ENCODE results near the gene CCDC9. TPM values are rescaled to one million over a fixed set of nuclear protein-coding genes. Genes with fewer than 3 reads are reported as not detected.

The CCDC9 gene
- total and polyA plus RNA-seq, 2 of the 13 experiments (the other 11 are each of a cell fraction or from before 2014, with no cell fraction given): 2.9 to 6.3 TPM

DNA sequence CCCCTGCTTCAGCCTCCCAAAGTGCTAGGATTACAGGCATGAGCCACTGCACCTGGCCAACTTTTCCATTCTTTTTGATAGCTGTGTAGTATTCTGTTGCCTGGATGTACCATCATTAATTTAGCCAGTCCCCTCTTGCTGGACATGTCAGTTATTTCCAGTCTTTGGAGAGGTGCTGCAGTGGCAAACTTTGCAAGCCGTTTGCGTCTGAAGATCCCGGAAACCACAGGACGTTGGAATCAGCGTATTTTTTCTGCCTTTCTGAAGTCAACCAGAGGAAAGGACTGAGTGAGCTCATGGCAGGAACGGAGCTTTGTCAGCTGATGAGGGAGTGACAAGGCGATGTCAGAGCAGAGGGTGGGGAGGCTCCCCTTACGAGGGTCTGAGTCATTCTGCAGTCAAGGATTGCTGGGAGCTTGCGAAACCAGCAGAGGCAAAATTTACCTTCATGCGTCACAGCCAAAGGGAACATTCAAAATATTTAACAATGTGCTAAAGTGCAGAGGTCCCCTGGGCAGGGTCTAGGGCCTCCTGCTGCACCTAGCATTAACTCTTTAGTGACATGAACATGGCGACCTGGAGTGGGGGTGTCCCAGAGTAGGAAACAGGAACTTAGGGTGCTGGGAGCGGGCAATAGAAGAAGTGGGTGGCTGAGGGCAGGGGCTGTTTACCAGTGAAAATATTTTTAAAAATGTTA is 58.9 kb downstream of the CCDC9 start (continued):
- TF ChIP-seq SIX4 (CRISPR knock-in tag; IDR thresholded peaks at IDR 0.05): peak; percentile 61; the same call in 1 of the 2 replicates
- TF ChIP-seq SMAD3 (CRISPR knock-in tag; IDR thresholded peaks at IDR 0.05): peak; percentile 85; the same call in 1 of the 2 replicates
- TF ChIP-seq SETDB1 (CRISPR knock-in tag; IDR thresholded peaks at IDR 0.05; ENCODE audit: borderline replicate concordance): no peak
- no peak for TF ChIP-seq NRL (CRISPR knock-in tag; IDR thresholded peaks at IDR 0.05; ENCODE audit: borderline replicate concordance)
- TF ChIP-seq, protein P1, sequence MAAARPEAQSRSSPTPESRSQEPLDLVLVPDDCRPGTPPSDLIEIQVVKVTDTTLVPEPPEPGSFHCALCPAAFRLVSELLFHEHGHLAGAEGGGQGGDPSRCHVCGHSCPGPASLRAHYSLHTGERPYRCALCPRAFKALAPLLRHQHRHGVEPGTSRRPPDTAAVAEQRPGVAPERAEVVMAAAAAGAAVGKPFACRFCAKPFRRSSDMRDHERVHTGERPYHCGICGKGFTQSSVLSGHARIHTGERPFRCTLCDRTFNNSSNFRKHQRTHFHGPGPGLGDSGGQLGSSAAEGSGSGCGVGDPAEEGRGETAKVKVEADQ (CRISPR knock-in tag; IDR thresholded peaks at IDR 0.05; ENCODE audit: borderline replicate concordance): no peak
- TF ChIP-seq ZNF546 (CRISPR knock-in tag; conservative IDR thresholded peaks at IDR 0.05): no peak
- TF ChIP-seq MAFK (conservative IDR thresholded peaks at IDR 0.05 in 1 of 2, IDR thresholded peaks at IDR 0.05 in 1 of 2; ENCODE audit: low read length in 2 of 2): peak in 1 of 2 experiments; percentile 44; a peak in 3 of 4 replicates
- TF ChIP-seq, protein P2, sequence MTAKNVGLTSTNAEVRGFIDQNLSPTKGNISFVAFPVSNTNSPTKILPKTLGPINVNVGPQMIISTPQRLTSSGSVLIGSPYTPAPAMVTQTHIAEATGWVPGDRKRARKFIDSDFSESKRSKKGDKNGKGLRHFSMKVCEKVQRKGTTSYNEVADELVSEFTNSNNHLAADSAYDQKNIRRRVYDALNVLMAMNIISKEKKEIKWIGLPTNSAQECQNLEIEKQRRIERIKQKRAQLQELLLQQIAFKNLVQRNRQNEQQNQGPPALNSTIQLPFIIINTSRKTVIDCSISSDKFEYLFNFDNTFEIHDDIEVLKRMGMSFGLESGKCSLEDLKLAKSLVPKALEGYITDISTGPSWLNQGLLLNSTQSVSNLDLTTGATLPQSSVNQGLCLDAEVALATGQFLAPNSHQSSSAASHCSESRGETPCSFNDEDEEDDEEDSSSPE (CRISPR knock-in tag; IDR thresholded peaks at IDR 0.05): no peak
- peak; percentile 28; the same call in 1 of the 2 replicates for TF ChIP-seq ZBTB20 (CRISPR knock-in tag; IDR thresholded peaks at IDR 0.05; ENCODE audit: borderline replicate concordance, low read depth)
- peak; percentile 61; the same call in 1 of the 2 replicates for TF ChIP-seq FOXK1 (CRISPR knock-in tag; IDR thresholded peaks at IDR 0.05; ENCODE audit: borderline replicate concordance, low read depth)
- TF ChIP-seq NBN (conservative IDR thresholded peaks at IDR 0.05): no peak
- TF ChIP-seq, protein P3, sequence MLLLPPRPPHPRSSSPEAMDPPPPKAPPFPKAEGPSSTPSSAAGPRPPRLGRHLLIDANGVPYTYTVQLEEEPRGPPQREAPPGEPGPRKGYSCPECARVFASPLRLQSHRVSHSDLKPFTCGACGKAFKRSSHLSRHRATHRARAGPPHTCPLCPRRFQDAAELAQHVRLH (CRISPR knock-in tag; IDR thresholded peaks at IDR 0.05; ENCODE audit: borderline replicate concordance, low read depth): no peak
- no peak for TF ChIP-seq ELF4 (CRISPR knock-in tag; IDR thresholded peaks at IDR 0.05; ENCODE audit: borderline replicate concordance)
- TF ChIP-seq, protein P4, sequence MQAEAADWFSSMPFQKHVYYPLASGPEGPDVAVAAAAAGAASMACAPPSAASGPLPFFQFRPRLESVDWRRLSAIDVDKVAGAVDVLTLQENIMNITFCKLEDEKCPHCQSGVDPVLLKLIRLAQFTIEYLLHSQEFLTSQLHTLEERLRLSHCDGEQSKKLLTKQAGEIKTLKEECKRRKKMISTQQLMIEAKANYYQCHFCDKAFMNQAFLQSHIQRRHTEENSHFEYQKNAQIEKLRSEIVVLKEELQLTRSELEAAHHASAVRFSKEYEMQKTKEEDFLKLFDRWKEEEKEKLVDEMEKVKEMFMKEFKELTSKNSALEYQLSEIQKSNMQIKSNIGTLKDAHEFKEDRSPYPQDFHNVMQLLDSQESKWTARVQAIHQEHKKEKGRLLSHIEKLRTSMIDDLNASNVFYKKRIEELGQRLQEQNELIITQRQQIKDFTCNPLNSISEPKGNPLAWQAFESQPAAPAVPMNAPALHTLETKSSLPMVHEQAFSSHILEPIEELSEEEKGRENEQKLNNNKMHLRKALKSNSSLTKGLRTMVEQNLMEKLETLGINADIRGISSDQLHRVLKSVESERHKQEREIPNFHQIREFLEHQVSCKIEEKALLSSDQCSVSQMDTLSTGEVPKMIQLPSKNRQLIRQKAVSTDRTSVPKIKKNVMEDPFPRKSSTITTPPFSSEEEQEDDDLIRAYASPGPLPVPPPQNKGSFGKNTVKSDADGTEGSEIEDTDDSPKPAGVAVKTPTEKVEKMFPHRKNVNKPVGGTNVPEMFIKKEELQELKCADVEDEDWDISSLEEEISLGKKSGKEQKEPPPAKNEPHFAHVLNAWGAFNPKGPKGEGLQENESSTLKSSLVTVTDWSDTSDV (CRISPR knock-in tag; IDR thresholded peaks at IDR 0.05): no peak
- TF ChIP-seq XRCC5 (optimal IDR thresholded peaks at IDR 0.05; ENCODE audit: low read length): peak; percentile 77
- peak in 1 of 2 experiments; percentile 77; a peak in 1 of 4 replicates for TF ChIP-seq KLF16 (CRISPR knock-in tag; IDR thresholded peaks at IDR 0.05)
- TF ChIP-seq, protein P5, sequence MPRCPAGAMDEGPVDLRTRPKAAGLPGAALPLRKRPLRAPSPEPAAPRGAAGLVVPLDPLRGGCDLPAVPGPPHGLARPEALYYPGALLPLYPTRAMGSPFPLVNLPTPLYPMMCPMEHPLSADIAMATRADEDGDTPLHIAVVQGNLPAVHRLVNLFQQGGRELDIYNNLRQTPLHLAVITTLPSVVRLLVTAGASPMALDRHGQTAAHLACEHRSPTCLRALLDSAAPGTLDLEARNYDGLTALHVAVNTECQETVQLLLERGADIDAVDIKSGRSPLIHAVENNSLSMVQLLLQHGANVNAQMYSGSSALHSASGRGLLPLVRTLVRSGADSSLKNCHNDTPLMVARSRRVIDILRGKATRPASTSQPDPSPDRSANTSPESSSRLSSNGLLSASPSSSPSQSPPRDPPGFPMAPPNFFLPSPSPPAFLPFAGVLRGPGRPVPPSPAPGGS (CRISPR knock-in tag; IDR thresholded peaks at IDR 0.05): no peak
- TF ChIP-seq, protein P6, sequence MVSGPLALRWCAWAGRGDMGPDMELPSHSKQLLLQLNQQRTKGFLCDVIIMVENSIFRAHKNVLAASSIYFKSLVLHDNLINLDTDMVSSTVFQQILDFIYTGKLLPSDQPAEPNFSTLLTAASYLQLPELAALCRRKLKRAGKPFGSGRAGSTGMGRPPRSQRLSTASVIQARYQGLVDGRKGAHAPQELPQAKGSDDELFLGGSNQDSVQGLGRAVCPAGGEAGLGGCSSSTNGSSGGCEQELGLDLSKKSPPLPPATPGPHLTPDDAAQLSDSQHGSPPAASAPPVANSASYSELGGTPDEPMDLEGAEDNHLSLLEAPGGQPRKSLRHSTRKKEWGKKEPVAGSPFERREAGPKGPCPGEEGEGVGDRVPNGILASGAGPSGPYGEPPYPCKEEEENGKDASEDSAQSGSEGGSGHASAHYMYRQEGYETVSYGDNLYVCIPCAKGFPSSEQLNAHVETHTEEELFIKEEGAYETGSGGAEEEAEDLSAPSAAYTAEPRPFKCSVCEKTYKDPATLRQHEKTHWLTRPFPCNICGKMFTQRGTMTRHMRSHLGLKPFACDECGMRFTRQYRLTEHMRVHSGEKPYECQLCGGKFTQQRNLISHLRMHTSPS (CRISPR knock-in tag; IDR thresholded peaks at IDR 0.05; ENCODE audit: low read depth): no peak
- TF ChIP-seq ETV6 (CRISPR knock-in tag; conservative IDR thresholded peaks at IDR 0.05): no peak; the same call in 1 of the 2 replicates
- peak; percentile 84 for TF ChIP-seq ZNF350 (CRISPR knock-in tag; IDR thresholded peaks at IDR 0.05; ENCODE audit: borderline replicate concordance, low read depth)
